Left lung (tissue), 10 donors: ENCODE measurements around the gene MIPEP. TPM values are rescaled to one million over a fixed set of nuclear protein-coding genes. Genes with fewer than 3 reads are reported as not detected.

Experiments used
- ATAC-seq: fragments of 200-7000 bp; cut with Tn5 transposase; one replicate; pipeline ENCODE4 v1.9.1; 2020; ENCODE audit warnings: moderate library complexity
- DNase-seq, 4 donors: peaks; one replicate each; pipeline ENCODE4 v3.0.0-alpha.2; 2013 to 2020
- H3K27ac ChIP-seq, 2 donors: fragments of 200-600 bp; sonication (generic) in 1 of 2; one replicate each; pipeline versions ENCODE4 v1.5.0 to v1.8.0; 2020 to 2021
- H3K27me3 ChIP-seq, 2 donors: fragments of 200-600 bp; sonication (generic) in 1 of 2; one replicate each; pipeline versions ENCODE4 v1.5.0 to v1.8.0; 2020 to 2021
- H3K36me3 ChIP-seq, 2 donors: fragments of 200-600 bp; sonication (generic) in 1 of 2; one replicate each; pipeline versions ENCODE4 v1.5.0 to v1.8.0; 2020 to 2021
- H3K4me1 ChIP-seq, 2 donors: fragments of 200-600 bp; one replicate each; pipeline ENCODE4 v1.8.0; 2021
- H3K4me3 ChIP-seq, 2 donors: fragments of 200-600 bp; sonication (generic) in 1 of 2; one replicate each; pipeline versions ENCODE4 v1.5.0 to v1.8.0; 2020 to 2021; ENCODE audit warnings: mild to moderate bottlenecking in 1 of 2
- H3K9me3 ChIP-seq, 2 donors: fragments of 200-600 bp; sonication (generic) in 1 of 2; one replicate each; pipeline versions ENCODE4 v1.5.0 to v1.8.0; 2020 to 2021
- CTCF ChIP-seq, 2 donors: fragments of 200-600 bp; sonication (generic) in 1 of 2; IDR thresholded peaks; one replicate each; pipeline versions ENCODE4 v1.5.0 to v1.8.0; 2021; ENCODE audit warnings: antibody characterized with exemption in 2 of 2
- intact Hi-C, 2 donors: fragments of 100-400 bp; cut with DNase I; formaldehyde crosslinking; loops; one replicate each; pipeline versions ENCODE4 v1.11.2 to v1.14.2; 2022
- polyA plus RNA-seq, 6 donors: library from polyadenylated mRNA; unstranded; fragments of 120-200 nt; gene quantifications; one replicate each; pipeline ENCODE4 v1.2.1, GENCODE V29; 2013; ENCODE audit not compliant: insufficient read length in 6 of 6
- total RNA-seq, 2 donors: library from RNA; stranded (reverse); fragmentation: NEBNext Ultra II Directional; extraction: Animal tissue kit (Norgen Biotek cat#: 25700); gene quantifications; one replicate each; pipeline ENCODE4 v1.2.1, GENCODE V29; 2021
- donor health status: DM: no; HTN: yes; CAD: no.
- donor health status: DM: no; HTN: no; CAD: no.

The MIPEP gene
- total and polyA plus RNA-seq, 8 donors = 15.6 to 26.2 (median 17.4) TPM

GRCh38 chr13:23851106-23851505 is 38.1 kb downstream of the MIPEP start:
- intact Hi-C loops = no loop called here
- no peak overlapping the region for H3K27ac ChIP-seq
- no peak for ATAC-seq
- H3K9me3 ChIP-seq = no peaks in the 10 kb centered on the region
- no peaks in the 10 kb centered on the region for H3K27me3 ChIP-seq
- no peak for DNase-seq
- H3K4me1 ChIP-seq = no peaks in the 10 kb centered on the region
- H3K36me3 ChIP-seq = peaks cover 0 to 5% of the 10 kb centered on the region in 2 donors
- no peak for TF ChIP-seq CTCF (IDR thresholded peaks at IDR 0.05)
- no peak overlapping the region for H3K4me3 ChIP-seq

GRCh38 chr13:23850134-23850533 is 39.1 kb downstream of the MIPEP start:
- Histone ChIP-seq H3K36me3 (peaks cover 0 to 5% of the 10 kb centered on the region in 2 donors), H3K4me3 (no peak overlapping the region), H3K27me3 (no peaks in the 10 kb centered on the region), H3K4me1 (no peaks in the 10 kb centered on the region), H3K27ac (no peak overlapping the region), H3K9me3 (no peaks in the 10 kb centered on the region)
- DNase-seq = no peak
- no peak for ATAC-seq
- no peak for TF ChIP-seq CTCF (IDR thresholded peaks at IDR 0.05)
- intact Hi-C loops = no loop called here

- H3K4me3 ChIP-seq = no peak overlapping the region
- no peaks in the 10 kb centered on the region for H3K27me3 ChIP-seq
- peaks cover 0 to 5% of the 10 kb centered on the region in 2 donors for H3K36me3 ChIP-seq
- no peaks in the 10 kb centered on the region for H3K9me3 ChIP-seq
- H3K4me1 ChIP-seq = no peaks in the 10 kb centered on the region
- intact Hi-C loops = no loop called here
- no peak overlapping the region for H3K27ac ChIP-seq
- DNase-seq (no peak), ATAC-seq (no peak)
- TF ChIP-seq CTCF (IDR thresholded peaks at IDR 0.05) = no peak
These were observed 39.5 kb downstream of the MIPEP start for GRCh38 chr13:23849670-23850069.

GRCh38 chr13:23848646-23849141 is 40.5 kb downstream of the MIPEP start:
- Histone ChIP-seq H3K4me1 (no peaks in the 10 kb centered on the region), H3K27me3 (no peaks in the 10 kb centered on the region), H3K4me3 (no peak overlapping the region), H3K36me3 (no peaks in the 10 kb centered on the region), H3K27ac (no peak overlapping the region), H3K9me3 (no peaks in the 10 kb centered on the region)
- DNase-seq (peak in 1 of 4 donors; percentile 44), ATAC-seq (no peak)
- intact Hi-C loops = no loop called here
- no peak for TF ChIP-seq CTCF (IDR thresholded peaks at IDR 0.05)

GRCh38 chr13:23848019-23848418 is 41.2 kb downstream of the MIPEP start:
- no peak for TF ChIP-seq CTCF (IDR thresholded peaks at IDR 0.05)
- ATAC-seq (no peak), DNase-seq (no peak)
- Histone ChIP-seq H3K36me3 (no peaks in the 10 kb centered on the region), H3K4me3 (no peak overlapping the region), H3K9me3 (no peaks in the 10 kb centered on the region), H3K27ac (no peak overlapping the region), H3K27me3 (no peaks in the 10 kb centered on the region), H3K4me1 (no peaks in the 10 kb centered on the region)
- intact Hi-C loops = no loop called here
